Stimulated activated CD4-positive, alpha-beta T cell treated with anti-CD3 and anti-CD28 coated beads, Interleukin-4, amount 100 ng/mL, for 48 hours (primary cell): ENCODE measurements around the gene SLC50A1.

Experiments
- DNase-seq, 2 donors: peaks; one replicate each; pipeline ENCODE4 v3.0.0-alpha.2; 2020; ENCODE audit warnings: low read depth in 2 of 2

The SLC50A1 gene

GRCh38 chr1:155184351-155184811 is 48.7 kb downstream of the SLC50A1 start:
- no peak for DNase-seq

- no peak for DNase-seq
These were observed 49.5 kb downstream of the SLC50A1 start for GRCh38 chr1:155184835-155185782.

- DNase-seq = no peak
These were observed 50.1 kb downstream of the SLC50A1 start for GRCh38 chr1:155185783-155186066.

GRCh38 chr1:155186067-155186793 is 50.6 kb downstream of the SLC50A1 start:
- no peak for DNase-seq

- DNase-seq = no peak
These were observed 51.3 kb downstream of the SLC50A1 start for GRCh38 chr1:155186794-155187455.

GRCh38 chr1:155187456-155187891 is 51.8 kb downstream of the SLC50A1 start:
- DNase-seq = no peak

- DNase-seq = no peak
These were observed 52.6 kb downstream of the SLC50A1 start for GRCh38 chr1:155188268-155188667.
